GM20000 (cell line): ENCODE data around the gene USF3.

ENCODE experiments used
- DNase-seq: peaks from one replicate; pipeline ENCODE4 v3.0.0; 2012; ENCODE audit warnings: low spot score
- TF ChIP-seq, protein P1 (sequence below): IDR thresholded peaks from 2 replicates; pipeline ENCODE4 v1.5.1; 2012; ENCODE audit warnings: mild to moderate bottlenecking, control low read depth; ENCODE audit errors: extremely low read depth, missing control alignments

The USF3 gene

DNA sequence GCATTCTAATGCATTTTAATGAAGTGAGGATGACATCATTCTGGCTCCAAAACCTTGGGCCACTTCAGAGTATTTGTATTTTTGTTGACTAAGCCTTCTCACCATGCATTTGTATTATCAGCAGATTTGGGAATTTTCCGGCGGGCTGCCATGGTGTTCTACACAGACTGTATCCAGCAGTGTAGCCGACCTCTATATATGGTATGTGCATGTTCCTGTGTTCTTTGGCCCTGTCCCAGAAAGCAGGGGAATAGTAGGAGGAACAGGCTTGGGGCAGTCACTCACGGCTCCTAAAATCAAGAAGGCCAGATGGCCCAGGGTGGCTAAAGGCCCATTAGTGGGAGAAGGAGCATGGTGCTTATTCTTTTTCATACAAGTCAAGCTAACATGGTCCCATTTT, 80.5 kb downstream of the USF3 start:
- TF ChIP-seq, protein P1, sequence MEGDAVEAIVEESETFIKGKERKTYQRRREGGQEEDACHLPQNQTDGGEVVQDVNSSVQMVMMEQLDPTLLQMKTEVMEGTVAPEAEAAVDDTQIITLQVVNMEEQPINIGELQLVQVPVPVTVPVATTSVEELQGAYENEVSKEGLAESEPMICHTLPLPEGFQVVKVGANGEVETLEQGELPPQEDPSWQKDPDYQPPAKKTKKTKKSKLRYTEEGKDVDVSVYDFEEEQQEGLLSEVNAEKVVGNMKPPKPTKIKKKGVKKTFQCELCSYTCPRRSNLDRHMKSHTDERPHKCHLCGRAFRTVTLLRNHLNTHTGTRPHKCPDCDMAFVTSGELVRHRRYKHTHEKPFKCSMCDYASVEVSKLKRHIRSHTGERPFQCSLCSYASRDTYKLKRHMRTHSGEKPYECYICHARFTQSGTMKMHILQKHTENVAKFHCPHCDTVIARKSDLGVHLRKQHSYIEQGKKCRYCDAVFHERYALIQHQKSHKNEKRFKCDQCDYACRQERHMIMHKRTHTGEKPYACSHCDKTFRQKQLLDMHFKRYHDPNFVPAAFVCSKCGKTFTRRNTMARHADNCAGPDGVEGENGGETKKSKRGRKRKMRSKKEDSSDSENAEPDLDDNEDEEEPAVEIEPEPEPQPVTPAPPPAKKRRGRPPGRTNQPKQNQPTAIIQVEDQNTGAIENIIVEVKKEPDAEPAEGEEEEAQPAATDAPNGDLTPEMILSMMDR: no peak
- no peak for DNase-seq

- no peak for DNase-seq
- TF ChIP-seq, protein P1: no peak
Measured at GRCh38 chr3:113614402-113614801, 82.0 kb downstream of the USF3 start.

GRCh38 chr3:113607219-113607596, 89.2 kb downstream of the USF3 start:
- DNase-seq: no peak
- TF ChIP-seq, protein P1: no peak

- peak; percentile 78 for DNase-seq
- TF ChIP-seq, protein P1: no peak
Measured at GRCh38 chr3:113606539-113607218, 89.8 kb downstream of the USF3 start.

DNA sequence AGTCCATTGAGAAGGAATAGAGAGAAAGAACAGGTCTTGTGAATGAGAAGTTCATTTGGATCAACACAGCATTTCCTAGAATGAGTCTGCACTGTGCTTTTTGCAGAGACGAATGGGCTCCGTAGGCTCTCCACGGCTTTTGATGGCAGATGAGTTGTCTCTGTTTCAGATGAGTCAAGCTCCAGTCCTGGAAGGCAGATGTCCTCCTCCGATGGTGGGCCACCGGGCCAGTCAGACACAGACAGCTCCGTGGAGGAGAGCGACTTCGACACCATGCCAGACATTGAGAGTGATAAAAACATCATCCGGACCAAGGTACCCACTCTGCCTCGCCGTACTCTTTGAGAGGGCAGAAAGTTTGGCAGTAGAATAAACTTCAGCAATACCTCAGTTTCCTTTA, 93.6 kb downstream of the USF3 start:
- TF ChIP-seq, protein P1: no peak
- DNase-seq: no peak

- TF ChIP-seq, protein P1: no peak
- no peak for DNase-seq
Measured at GRCh38 chr3:113602256-113602655, 94.2 kb downstream of the USF3 start.

- TF ChIP-seq, protein P1: no peak
- DNase-seq: no peak
Measured at GRCh38 chr3:113601240-113601639, 95.2 kb downstream of the USF3 start.
